NCI-H128 (cell line): Measurements from ENCODE around the gene COL1A1.

Source experiments
- DNase-seq: peaks from one replicate; lab custom pipeline; 2025; ENCODE audit not compliant: unreplicated experiment; lab: John Stamatoyannopoulos, UW

COL1A1 gene

GRCh38 chr17:50157891-50158290 is 43.5 kb downstream of the COL1A1 start:
- DNase-seq, result no peak

DNA sequence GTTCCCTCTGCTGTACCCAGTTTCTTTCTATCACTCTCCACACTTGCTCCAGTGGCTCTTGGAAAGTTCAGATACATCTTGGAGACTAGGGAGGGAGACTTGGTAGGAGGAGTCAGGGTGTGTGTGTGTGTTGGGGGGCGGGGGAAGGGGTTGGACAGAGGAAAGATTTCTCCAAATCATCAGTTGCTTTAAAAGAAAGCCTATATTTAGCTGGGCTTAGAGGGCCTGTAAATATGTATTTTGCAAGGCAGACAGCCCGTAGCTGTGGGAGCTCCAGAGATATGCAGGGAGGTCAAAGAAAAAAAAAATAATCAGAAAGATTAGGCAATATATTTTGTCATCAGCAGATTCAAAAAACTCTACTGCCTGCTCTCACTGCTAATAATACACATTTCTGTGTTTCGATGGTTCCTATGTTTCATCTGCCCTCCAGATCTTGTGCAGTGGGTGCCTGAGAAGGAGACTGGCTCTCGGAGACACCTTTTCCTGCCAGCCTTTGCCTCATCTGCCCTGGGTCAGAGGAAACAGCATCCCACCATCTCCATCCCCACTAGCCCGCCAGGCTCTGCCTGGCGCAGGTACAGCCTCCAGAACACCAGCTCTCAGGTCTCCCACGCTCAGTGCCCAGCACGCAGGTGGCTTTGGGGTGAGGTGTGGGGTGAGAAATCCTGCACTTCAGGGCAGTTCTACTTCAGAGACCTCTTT is 46.2 kb downstream of the COL1A1 start:
- no peak for DNase-seq

DNA sequence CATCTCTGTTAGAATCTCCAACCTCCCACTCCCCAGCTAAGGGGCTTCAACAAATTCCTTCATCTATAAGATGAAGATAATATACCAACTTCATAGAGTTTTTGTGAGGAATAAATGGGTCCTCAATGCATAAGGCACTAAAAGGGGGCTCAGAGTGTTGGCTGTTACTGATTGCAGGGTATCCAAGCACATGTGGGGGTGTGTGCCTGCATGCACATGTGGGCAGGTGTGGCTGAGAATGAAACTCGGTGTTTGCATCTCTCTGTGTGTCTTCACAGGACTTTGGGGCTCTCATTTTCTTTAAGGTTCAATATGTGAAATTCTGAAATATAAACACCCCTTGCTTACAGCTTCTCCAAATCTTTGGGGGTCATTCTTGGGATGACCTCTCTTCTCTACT is 46.8 kb downstream of the COL1A1 start:
- DNase-seq, result no peak

DNA sequence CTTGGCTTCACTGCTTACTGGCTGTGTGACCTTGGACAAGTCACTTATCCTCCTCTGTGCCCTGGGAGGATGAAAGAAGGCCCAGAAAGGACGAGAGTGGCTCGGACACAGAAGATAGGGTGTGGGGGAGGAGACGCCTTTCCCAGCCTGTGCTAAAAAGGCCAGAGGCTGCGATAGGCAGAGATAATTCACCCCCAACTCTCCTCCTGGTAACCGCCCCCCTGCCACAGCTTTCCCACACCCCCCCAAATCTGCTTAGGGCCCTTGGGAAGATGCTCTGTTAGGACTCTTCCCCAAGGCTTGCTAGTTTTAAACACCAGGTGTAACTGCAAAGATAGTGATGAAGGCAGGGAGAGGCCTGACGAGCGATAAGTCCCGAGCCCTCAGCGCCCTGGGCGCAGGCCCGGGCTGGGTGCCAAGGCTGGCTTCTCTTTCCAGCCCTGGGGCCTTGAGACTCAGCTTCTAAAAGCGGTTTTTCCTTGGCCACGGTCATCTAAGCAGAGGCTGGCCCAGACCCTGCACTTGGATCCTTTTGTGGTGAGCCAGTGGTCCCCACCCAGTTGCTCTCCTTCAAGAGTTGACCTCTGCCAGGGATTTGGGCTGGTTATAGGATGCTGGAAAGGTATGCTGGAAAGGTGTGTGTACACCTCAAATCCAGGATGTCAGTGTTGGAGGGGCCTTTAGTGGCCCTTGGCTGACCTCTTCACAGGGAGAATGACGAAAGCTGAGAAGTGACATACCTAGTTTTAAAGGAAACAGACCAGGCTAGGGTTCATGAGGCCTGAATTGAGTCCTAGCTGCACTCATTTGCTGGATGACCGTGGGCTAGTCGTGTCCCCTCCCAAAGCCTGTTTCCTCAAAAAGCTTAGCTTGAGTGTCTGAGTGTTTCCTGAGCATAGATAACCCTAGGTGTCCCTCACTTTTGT is 47.5 kb downstream of the COL1A1 start:
- DNase-seq, result no peak

- DNase-seq, result no peak
Measured at GRCh38 chr17:50152736-50153135, 48.7 kb downstream of the COL1A1 start.

DNA sequence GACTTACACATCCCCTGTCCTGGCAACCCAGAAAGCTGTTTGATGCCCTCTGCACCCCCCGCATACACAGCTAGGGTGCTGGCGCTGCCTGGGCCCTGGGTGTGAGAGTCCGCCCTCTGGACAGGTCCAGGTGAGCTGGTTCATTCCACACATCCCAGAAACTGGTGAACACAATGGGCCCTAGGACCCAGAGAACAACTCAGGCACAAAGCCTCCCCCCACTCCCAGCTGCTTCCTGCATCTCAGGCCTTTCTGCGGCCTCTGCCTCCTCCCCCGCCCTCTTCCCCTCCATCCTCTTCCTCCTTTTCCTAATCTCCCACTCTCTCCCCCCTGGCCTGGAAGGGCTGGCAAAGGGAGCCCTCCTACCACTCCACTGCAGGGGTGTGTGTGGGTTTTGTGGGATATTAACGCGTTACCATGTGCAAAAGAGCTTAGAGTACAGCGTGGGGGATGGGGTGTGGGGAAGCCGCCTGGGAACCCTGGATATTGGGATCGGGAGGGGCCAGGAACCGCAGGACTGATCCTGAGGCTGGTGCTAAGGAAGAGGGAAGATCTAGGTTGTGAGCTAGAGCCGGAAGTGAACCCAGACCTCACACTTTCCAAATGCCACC is 49.4 kb downstream of the COL1A1 start:
- DNase-seq, result no peak

GRCh38 chr17:50151041-50151936 is 50.1 kb downstream of the COL1A1 start:
- peak; percentile 55 for DNase-seq

DNA sequence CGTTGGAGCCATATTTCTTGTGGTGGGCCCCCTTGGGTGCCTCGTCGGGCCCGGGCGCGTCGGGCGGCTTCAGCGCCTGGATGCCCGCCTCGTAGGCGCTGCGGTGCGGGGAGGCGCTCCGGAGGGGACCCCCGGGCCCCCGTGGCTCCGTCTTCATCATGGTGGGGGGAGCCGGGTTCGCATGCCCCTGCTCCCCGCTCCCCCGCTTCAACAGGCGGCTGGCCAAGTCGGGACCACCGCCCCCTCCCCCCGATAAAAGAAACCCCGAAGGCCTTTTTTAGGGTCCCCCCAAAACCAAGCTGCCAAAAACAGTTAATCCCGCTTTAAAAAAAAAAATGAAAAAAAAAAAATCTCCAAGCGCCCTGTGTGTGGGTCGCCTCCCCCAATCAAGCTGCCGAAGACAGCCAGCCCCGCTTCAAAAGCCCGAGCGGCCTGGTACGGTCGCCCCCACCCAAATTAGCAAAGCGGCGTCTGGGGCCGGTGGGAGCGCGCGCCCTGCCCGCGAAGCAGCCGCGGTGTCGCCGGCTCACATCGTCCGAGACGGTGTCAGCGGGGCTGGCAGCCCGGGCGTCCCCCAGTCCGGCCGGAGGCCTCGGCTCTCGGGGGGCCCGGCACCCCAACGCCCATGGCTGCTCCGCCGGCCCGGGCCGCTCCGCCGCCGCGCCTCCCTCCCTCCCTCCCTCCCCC is 50.9 kb downstream of the COL1A1 start, which contains the start of gene PPP1R9B:
Gene PPP1R9B (minus strand): TSS at position 324 of the 687 bp plus-strand sequence. CDS start 164 bp downstream, at position 160.
- DNase-seq, result no peak

GRCh38 chr17:50149417-50150353 is 51.7 kb downstream of the COL1A1 start:
- DNase-seq, result no peak

DNA sequence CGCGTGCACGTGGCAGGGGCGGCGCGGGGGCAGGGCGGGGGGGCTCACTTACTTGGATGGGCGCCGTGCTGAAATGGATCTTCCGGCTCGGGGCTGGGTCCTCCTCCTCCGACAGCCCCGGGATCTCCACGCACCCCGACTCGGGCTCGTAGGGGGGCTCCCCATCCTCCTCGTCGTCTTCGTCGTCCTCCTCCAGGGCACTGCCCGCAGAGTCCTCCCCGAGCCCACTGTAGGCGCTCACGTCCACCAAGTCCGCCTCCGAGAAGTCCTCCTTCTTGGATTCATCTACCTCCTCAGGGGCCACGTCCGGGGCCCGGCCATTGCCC is 52.4 kb downstream of the COL1A1 start:
- DNase-seq, result no peak

- no peak for DNase-seq
Measured at GRCh38 chr17:50148226-50149090, 53.0 kb downstream of the COL1A1 start.

- DNase-seq, result no peak
Measured at GRCh38 chr17:50147841-50148225, 53.6 kb downstream of the COL1A1 start.

DNA sequence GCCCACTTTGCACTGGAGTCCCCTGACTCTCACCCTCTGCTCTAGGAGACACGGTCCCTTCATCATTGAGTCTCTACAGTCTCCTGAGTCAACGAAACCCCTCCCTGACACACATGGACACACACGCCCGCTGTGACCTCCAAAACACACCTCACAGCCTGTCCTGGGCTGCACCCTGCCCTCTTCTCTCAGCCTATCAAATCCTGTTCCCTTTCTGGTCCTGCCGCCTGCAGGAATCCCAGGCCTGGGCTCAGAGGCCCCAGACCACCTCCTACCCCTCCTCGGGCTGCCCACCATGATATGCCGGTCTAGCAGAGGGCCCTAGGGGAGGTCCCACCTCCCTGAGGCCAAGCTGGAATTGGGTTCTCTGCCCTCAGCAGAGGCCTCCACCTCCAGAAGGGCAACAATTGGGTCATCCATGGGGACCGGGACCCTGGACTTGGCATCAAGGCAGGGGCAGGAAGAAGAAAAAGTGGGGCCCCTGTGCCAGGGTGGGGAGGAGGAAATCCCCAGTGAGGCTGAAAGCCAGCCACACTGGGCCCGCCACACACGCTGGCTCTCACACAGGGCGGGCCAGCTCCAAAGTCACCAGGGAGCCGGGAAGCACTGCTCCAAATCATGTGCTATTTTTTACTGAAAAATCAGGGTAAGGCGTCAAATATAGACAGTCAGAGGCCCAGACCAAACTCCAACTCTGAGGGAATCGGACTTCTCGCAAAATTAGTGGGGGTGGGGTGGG is 54.3 kb downstream of the COL1A1 start:
- no peak for DNase-seq

- no peak for DNase-seq
Measured at GRCh38 chr17:50146230-50146926, 55.1 kb downstream of the COL1A1 start.

- no peak for DNase-seq
Measured at GRCh38 chr17:50145532-50146229, 55.8 kb downstream of the COL1A1 start.

- DNase-seq, result no peak
Measured at GRCh38 chr17:50144845-50145531, 56.4 kb downstream of the COL1A1 start.
